ENCODE data around the gene ABCA7. TPM values are rescaled to one million over a fixed set of nuclear protein-coding genes. Genes with fewer than 3 reads are reported as not detected.

The ABCA7 gene
- total RNA-seq, 1 experiment from 2014 or later, result 91.4 TPM

DNA sequence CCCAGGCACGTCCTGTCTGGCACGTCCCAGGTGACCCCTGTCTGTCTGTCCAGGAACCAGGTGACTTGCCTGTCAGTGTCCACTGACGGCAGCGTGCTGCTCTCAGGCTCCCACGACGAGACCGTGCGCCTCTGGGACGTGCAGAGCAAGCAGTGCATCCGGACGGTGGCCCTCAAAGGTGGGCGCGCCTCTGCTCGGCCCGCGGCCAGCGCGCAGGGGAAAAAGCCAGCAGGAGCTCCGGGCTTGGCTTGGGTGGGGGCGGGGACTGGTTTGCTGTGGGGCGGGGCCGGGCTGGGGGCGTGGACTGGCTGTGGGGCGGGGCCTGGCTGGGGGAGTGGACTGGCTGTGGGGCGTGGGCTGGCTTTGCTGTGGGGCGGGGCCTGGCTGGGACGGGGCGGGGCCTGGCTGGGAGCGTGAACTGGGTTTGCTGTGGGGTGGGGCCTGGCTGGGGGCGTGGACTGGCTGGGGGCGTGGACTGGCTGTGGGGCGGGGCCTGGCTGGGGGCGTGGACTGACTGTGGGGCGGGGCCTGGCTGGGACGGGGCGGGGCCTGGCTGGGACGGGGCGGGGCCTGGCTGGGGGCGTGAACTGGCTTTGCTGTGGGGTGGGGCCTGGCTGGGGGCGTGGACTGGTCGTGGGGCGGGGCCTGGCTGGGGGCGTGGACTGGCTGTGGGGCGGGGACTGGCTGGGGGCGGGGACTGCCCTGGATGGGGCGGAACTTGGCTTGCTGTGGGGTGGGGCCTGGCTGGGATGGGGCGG is 48.6 kb upstream of the ABCA7 start:
- DNase-seq (ENCODE audit: low read depth, low spot score) (peak; percentile 22), ATAC-seq (peak; percentile 55)
- POLR2A ChIA-PET, result no interaction called here
- H3K4me2 ChIP-seq (ENCODE audit: low read length), result no peak overlapping the region
- H3K27me3 ChIP-seq (ENCODE audit: insufficient read depth, low read length), result no peaks in the 10 kb centered on the region
- H3K9ac ChIP-seq (ENCODE audit: low read length), result no peak overlapping the region
- H3K79me2 ChIP-seq (ENCODE audit: insufficient read depth, low read length), result peaks cover 11% of the 10 kb centered on the region; the same call in 1 of the 2 replicates
- H4K20me1 ChIP-seq (ENCODE audit: insufficient read depth), result peaks cover 6% of the 10 kb centered on the region; the same call in 1 of the 2 replicates
- intact Hi-C loops (cut with micrococcal nuclease), result no loop called here
- peaks cover 3 to 24% of the 10 kb centered on the region in 2 experiments for H3K4me1 ChIP-seq (ENCODE audit: control insufficient read depth in 1 of 2, insufficient read depth in 2 of 2, low read length in 2 of 2)
- CTCF ChIA-PET, result no interaction called here
- no TSS peak for BruUV-seq (replicated peaks)
- H2AFZ ChIP-seq (ENCODE audit: low read depth, low read length, poor library complexity, severe bottlenecking), result no peak overlapping the region
- no peaks in the 10 kb centered on the region for H3K9me3 ChIP-seq (ENCODE audit: control insufficient read depth in 1 of 2, insufficient read depth in 1 of 2, low read depth in 1 of 2, low read length in 2 of 2)
- RAD21 ChIA-PET (ENCODE audit: low non-redundant PET in 1 of 2, low total read pairs in 2 of 2, uncharacterized antibody in 2 of 2, unreplicated experiment in 2 of 2), result interaction anchor here in 1 of 2 experiments (0.6 kb wide), 1 partner anchor 35 kb away, joined by 5 read pairs; no protein-coding TSS in a partner anchor
- H3K4me3 ChIP-seq (replicated peaks in 1 of 2; ENCODE audit: low read depth in 1 of 2, low read length in 2 of 2), result no peak overlapping the region
- peak overlapping the region; percentile 50; the same call in 1 of the 2 replicates for H3K27ac ChIP-seq (ENCODE audit: low read depth, low read length)
- no peaks in the 10 kb centered on the region for H3K9me2 ChIP-seq (ENCODE audit: insufficient read depth)
- peaks cover 13 to 62% of the 10 kb centered on the region in 2 experiments for H3K36me3 ChIP-seq (ENCODE audit: control insufficient read depth in 1 of 2, insufficient read depth in 2 of 2, low read length in 2 of 2)
- TF ChIP-seq ZNF274 (IDR thresholded peaks at IDR 0.05; ENCODE audit: low read depth, low read length), result no peak
- TF ChIP-seq EZH2 (IDR thresholded peaks at IDR 0.05), result no peak
- TF ChIP-seq EZH2phosphoT487 (IDR thresholded peaks at IDR 0.05; ENCODE audit: borderline replicate concordance), result no peak
- TF ChIP-seq SRF (IDR thresholded peaks at IDR 0.05; ENCODE audit: low read depth), result no peak
- TF ChIP-seq, protein P1, sequence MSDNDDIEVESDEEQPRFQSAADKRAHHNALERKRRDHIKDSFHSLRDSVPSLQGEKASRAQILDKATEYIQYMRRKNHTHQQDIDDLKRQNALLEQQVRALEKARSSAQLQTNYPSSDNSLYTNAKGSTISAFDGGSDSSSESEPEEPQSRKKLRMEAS (IDR thresholded peaks at IDR 0.05), result no peak
- TF ChIP-seq CEBPB (IDR thresholded peaks at IDR 0.05; ENCODE audit: low read depth), result no peak
- TF ChIP-seq, protein P2, sequence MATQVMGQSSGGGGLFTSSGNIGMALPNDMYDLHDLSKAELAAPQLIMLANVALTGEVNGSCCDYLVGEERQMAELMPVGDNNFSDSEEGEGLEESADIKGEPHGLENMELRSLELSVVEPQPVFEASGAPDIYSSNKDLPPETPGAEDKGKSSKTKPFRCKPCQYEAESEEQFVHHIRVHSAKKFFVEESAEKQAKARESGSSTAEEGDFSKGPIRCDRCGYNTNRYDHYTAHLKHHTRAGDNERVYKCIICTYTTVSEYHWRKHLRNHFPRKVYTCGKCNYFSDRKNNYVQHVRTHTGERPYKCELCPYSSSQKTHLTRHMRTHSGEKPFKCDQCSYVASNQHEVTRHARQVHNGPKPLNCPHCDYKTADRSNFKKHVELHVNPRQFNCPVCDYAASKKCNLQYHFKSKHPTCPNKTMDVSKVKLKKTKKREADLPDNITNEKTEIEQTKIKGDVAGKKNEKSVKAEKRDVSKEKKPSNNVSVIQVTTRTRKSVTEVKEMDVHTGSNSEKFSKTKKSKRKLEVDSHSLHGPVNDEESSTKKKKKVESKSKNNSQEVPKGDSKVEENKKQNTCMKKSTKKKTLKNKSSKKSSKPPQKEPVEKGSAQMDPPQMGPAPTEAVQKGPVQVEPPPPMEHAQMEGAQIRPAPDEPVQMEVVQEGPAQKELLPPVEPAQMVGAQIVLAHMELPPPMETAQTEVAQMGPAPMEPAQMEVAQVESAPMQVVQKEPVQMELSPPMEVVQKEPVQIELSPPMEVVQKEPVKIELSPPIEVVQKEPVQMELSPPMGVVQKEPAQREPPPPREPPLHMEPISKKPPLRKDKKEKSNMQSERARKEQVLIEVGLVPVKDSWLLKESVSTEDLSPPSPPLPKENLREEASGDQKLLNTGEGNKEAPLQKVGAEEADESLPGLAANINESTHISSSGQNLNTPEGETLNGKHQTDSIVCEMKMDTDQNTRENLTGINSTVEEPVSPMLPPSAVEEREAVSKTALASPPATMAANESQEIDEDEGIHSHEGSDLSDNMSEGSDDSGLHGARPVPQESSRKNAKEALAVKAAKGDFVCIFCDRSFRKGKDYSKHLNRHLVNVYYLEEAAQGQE (IDR thresholded peaks at IDR 0.05; ENCODE audit: low read depth), result no peak
- TF ChIP-seq ZFX (IDR thresholded peaks at IDR 0.05), result no peak
- no peak for TF ChIP-seq ELF1 (IDR thresholded peaks at IDR 0.05; ENCODE audit: borderline replicate concordance, low read depth)
- TF ChIP-seq, protein P3, sequence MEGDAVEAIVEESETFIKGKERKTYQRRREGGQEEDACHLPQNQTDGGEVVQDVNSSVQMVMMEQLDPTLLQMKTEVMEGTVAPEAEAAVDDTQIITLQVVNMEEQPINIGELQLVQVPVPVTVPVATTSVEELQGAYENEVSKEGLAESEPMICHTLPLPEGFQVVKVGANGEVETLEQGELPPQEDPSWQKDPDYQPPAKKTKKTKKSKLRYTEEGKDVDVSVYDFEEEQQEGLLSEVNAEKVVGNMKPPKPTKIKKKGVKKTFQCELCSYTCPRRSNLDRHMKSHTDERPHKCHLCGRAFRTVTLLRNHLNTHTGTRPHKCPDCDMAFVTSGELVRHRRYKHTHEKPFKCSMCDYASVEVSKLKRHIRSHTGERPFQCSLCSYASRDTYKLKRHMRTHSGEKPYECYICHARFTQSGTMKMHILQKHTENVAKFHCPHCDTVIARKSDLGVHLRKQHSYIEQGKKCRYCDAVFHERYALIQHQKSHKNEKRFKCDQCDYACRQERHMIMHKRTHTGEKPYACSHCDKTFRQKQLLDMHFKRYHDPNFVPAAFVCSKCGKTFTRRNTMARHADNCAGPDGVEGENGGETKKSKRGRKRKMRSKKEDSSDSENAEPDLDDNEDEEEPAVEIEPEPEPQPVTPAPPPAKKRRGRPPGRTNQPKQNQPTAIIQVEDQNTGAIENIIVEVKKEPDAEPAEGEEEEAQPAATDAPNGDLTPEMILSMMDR (IDR thresholded peaks at IDR 0.05 in 2 of 3, conservative IDR thresholded peaks at IDR 0.05 in 1 of 3; ENCODE audit: borderline replicate concordance in 1 of 3, insufficient read depth in 1 of 3, low read depth in 2 of 3, low read length in 2 of 3), result no peak
- no peak for TF ChIP-seq ATF3 (IDR thresholded peaks at IDR 0.05)
- no peak for TF ChIP-seq CBX3 (IDR thresholded peaks at IDR 0.05; ENCODE audit: low read depth)
- no peak for TF ChIP-seq ZBTB33 (IDR thresholded peaks at IDR 0.05; ENCODE audit: extremely low read depth, insufficient replicate concordance, low read length)
- no peak for TF ChIP-seq JUND (IDR thresholded peaks at IDR 0.05)
- TF ChIP-seq YY1 (IDR thresholded peaks at IDR 0.05; ENCODE audit: extremely low read depth, insufficient replicate concordance, low read depth, low read length), result no peak
- TF ChIP-seq FOSL1 (IDR thresholded peaks at IDR 0.05; ENCODE audit: low read depth), result no peak
- TF ChIP-seq POLR2A (IDR thresholded peaks at IDR 0.05; ENCODE audit: borderline replicate concordance, extremely low read depth, insufficient read depth, insufficient read length), result no peak
- no peak for TF ChIP-seq TCF7L2 (IDR thresholded peaks at IDR 0.05; ENCODE audit: borderline replicate concordance, extremely low read depth, insufficient read depth, insufficient read length)
- no peak for TF ChIP-seq RAD21 (IDR thresholded peaks at IDR 0.05; ENCODE audit: low read depth)

All from HCT116 (cell line).